GM21528 (cell line): Measurements from ENCODE around the gene BAZ1B.
"Not testable (repeated sequence)": the region's sequence is repeated elsewhere in the genome, so short reads cannot be mapped to it uniquely, and the experiment has no call there.

Experiments
- ATAC-seq: cut with Tn5 transposase; IDR thresholded peaks from one replicate; pipeline ENCODE4 v1.9.1; 2021; ENCODE audit warnings: mild to moderate bottlenecking, moderate library complexity; ENCODE audit not compliant: unreplicated experiment, low FRiP score

Gene BAZ1B

DNA sequence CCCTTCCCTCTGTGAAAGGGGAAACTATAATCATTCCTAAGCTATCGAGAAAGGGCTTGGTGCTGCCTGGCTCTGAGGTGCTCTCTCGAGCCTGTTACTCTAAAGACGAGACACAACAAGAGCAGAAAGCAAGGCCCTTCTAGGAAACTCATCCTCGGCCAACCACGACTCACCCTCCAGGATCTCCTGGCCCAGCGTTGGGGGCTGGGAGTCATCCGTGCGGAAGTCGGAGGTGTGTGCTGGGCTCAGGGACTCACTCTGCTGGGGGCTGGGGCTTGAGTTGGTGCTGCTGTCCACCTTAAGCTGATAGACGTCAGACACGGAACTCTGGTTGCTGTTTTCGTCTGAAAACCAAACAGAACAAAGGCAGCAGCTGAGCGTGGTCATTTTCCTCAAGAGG is 17.6 kb upstream of the BAZ1B start:
- no peak for ATAC-seq

DNA sequence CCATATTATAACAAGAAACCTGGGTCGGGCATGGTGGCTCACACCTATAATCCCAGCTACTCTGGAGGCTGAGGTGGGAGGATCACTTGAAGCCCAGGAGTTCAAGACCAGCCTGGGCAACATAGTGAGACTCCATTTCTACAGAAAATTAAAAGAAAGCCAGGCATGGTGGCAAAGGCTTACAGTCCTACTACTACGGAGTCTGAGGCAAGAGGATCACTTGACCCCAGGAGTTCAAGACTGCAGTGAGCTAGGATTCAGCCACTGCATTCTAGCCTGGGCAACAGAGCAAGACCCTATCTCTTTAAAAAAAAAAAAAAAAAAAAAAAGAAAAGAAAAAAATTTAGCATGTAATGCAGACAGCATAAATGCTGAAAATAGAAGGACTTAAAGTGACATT is 16.4 kb upstream of the BAZ1B start:
- not testable (repeated sequence) for ATAC-seq

DNA sequence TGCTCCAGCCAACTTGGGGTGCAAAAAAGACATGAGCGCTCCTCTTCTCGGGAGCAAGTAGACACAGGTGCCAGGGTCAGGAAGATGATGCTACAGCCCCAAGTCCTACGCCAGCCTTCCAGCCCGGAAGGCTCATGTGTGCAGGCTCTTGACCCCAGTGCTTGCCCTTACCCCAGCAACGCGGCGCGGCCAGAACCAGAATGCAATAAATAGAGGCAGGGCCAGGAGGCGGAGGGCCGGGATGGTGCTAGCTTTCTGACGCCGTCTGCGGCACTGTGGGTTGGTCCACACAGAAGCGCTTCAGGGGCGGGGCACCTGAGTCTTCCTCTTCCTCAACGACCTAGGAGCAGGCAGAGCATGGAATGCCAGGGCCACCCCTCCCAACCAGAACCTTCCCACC is 15.0 kb upstream of the BAZ1B start:
- ATAC-seq = no peak

DNA sequence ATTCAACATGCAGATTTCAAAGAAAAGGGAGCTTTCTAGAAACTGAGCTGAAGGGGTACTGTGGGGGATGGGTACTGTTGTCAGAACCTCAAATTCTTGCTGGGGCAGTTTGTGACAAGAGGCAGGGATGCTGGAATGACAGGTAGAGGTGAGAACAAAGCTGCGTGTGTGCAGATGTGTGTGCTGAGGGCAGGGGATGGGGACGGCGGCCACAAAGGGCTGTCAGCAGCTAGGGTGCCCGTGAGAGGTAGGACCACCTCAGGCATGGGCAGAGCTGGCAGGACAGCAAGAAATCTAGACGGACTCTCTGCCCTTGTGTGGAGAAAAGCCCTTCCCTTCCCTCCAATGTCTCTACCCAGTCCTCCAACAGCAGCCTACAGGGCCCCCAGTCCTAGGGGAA is 14.4 kb upstream of the BAZ1B start:
- ATAC-seq = no peak

DNA sequence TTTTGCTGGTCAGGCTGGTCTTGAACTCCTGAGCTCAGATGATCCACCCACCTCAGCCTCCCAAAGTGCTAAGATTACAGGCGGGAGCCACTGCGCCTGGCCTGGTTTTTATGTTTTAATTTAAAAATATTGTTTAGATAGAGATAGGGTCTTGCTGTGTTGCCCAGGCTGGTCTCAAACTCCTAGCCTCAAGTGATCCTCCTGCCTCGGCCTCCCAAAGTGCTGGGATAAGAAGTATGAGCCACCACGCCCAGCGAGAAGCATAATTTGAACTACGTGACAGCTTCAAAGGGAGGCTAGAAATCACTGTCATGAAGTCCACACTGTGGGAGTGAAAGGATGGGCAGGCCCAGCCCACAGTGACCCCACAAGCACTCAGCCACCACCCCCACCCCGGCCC is 13.8 kb upstream of the BAZ1B start:
- ATAC-seq = not testable (repeated sequence)

DNA sequence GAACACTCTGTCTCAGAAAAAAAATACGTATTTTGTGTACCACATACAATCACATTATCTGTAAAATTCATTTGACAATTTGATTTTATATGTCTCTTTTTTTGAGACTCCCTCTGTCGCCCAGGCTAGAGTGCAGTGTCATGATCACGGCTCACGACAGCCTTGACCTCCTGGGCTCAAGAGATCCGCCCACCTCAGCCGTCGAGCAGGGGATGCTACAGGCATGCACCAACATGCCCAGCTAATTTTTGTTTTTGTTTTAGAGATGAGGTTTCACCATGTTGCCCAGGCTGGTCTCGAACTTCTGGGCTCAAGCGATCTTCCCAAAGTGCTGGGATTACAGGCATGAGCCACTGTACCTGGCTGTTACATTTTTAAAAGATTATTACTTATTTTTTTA is 11.6 kb upstream of the BAZ1B start:
- ATAC-seq = no peak

DNA sequence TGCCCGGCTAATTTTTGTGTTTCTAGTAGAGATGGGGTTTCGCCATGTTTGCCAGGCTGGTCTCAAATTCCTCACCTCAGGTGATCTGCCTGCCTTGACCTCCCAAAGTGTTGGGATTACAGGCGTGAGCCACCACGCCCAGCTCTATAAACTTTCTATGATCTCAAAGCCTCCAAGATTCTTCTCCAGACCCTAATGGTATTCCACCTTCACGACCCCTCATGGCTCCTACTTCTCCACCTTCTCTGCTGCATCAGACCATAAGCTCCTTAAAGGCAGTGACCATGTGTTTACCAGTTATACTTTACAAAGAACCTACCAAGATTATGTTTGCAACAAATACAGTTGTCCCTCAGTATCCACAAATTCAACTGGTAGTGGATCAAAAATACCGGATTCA is 10.1 kb upstream of the BAZ1B start:
- ATAC-seq = no peak

DNA sequence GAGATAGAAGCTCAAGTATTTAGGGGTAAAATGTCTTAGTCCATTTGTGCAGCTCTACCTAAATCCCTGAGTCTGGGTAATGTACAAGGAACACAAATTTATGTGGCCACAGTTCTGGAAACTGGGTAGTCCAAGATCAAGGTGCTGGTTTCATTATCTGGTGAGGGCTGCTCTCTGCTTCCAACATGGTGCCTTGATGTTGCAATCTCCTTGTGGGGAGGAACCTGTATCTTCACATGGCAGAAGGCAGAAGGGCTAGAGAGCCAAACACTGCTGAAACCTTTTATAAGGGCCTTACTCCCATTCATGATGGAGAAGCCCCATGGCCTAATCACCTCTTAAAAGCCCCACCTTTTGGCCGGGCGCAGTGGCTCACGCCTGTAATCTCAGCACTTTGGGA is 8.7 kb upstream of the BAZ1B start:
- no peak for ATAC-seq

DNA sequence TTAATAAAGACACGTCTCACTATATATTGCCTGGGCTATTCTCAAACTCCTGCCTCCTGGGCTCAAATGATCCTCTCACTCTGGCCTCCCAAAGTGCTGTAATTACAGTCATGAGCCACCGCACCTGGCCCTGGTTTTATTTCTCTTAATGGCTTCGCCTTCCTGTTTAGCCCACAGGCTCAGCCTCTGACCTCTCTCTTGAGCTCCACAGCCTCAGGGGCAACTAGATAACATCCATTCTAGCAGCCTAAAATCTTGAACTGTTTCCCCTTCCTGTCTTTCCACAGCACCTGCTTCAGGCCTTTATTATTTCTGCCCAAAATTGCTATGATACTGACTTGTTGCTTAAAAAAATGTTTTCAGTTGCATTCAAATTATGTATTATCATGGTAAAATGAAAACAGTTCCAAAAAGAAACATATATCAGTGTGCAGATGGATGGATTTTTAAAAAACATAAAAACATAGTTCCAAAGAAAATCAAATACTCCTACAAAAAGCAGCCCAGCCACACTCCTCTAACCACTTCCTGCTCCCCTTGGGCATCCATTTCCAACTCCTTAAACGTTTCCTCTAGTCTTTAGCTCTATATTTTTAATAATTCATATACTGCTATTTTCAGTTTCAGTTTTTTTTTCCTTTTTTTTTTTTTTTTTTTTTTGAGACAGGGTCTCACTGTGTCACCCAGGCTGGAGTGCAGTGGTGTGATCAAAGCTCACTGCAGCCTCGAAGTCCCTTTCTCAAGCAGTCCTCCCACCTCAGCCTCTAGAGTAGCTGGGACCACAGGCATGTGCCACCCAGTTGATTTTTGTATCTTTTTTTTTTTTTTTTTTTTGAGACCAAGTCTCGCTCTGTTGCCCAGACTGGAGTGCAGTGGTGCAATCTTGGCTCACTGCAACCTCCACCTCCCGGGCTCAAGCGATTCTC is 5.1 kb upstream of the BAZ1B start:
- ATAC-seq = no peak

DNA sequence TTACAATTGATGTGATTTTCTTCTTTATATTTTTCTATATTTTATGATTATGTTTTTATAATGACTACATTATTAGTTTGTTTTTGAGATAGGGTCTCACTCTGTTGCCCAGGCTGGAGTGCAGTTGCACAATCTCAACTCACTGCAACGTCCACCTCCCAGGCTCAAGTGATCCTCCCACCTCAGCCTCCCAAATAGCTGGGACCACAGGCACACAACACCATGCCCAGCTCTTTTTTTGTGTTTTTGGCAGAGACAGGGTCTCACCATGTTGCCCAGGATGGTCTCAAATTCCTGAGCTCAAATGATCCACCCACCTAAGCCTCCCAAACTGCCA is 4.0 kb upstream of the BAZ1B start:
- ATAC-seq = not testable (repeated sequence)

DNA sequence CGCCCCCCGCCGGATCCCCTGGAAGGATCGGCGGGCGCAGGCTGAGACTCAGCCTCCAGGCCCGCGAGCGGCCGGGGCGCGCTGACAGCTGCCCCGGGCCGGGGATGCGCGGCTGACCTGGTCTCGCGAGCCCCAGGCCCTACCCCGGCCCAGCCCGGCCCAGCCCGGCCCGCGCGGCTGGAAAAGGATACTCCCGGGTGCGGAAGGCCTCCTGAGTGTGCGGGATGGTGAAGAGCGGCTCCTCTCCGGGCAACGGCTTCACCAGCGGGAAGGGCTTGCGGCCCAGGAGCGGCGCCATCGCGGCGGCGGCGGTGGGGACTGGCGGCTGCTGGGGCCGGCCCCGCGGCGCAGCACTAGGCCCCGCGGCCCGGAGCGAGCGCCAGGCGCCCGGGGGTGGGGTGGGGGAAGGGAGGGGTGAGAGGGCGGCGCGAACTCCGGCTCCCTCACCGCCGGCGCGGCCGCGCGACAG is 423 bp downstream of the BAZ1B start:
- ATAC-seq = peak; percentile 49

DNA sequence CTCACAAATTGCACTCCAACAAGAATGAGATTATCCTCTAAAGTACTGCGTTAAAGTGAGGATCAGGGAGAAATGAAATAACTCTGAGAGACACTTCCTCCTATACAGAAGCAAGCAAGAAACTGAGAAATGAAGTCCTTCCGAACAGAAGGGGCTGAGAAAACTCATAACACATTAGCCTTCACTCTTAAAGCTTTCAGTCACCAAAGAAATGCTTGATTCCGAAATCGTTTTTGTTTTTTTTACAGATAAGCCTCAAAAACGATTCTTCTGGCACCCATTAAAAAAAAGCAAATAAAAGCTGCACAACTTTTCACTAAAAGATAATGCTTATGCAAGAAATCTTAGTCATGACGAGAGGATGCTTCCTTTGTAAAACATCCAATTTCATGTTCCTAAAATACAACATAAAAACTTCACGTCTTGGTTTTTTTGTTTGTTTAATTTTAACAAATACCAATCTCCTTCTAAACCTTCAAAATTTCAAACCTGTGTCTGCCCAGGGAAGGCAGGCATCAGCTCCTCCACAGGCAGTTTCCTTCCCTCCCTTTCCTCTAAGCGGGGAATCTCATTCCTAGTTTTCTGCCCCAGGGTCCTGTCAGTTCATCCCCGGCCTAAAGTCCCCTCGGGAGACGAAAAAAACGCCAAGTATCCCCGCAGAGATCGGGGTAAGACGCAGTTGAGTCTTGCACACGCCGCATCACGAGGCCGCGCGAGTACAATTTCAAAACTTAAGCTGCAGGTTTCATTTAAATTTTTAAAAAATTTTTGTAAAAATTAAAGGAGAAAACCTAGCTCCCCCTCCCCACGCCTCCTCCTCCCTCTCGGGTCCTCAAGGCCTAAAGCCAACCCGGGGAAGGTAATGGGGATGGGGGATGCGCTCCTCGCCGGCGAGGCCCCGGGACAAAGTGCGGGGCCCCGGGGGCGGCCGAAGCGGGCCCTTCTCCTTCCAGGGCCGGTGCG is 1.1 kb downstream of the BAZ1B start:
- no peak for ATAC-seq

DNA sequence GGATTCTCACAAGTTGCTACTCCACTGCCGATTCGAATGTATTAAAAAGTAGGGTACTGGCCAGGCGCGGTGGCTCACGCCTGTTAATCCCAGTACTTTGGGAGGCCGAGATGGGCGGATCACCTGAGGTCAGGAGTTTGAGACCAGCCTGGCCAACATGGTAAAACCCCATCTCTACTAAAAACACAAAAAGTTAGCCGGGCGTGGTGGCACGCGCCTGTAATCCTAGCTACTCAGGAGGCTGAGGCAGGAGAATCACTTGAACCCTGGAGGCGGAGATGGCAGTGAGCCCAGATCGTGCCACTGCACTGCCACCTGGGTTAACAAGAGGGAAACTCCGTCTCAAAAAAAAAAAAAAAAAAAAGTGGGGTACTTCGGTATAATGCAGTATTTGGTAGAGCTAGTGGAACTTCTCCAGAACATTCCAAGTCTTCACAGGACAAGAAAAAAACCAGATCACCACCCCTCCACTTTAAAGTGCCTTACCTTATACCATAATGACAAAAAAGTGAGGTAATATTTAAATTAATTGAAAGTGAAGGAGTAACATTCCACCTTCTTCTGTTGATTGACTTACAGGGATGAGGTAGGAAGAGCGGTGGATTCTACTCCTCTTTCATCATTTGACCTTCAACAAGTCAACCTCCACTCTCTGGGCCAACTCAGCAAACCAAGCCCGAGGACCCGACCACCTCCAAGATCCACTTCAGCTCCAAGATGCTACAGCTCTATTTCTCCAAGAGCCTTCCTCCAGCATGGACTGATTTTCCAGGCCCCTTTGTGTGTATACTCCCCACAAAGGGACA is 2.0 kb downstream of the BAZ1B start:
- ATAC-seq = no peak

DNA sequence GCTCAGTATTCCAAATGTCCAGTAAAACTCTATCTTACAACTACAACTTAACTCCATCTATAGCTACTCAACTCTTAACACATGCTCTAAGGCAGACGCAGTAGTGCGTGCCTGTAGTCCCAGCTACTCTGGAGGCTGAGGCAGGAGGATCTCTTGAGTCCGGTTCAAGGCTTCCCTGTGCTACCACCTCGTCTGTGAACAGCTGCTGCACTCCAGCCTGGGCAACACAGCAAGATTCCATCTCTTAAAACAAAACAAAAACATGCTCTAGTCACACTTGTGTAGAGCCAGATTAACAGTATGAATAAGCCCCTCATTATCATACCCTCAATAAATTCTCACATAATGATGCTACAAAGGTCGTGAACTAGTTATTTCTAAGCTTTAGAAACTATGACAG is 3.6 kb downstream of the BAZ1B start:
- ATAC-seq = no peak

DNA sequence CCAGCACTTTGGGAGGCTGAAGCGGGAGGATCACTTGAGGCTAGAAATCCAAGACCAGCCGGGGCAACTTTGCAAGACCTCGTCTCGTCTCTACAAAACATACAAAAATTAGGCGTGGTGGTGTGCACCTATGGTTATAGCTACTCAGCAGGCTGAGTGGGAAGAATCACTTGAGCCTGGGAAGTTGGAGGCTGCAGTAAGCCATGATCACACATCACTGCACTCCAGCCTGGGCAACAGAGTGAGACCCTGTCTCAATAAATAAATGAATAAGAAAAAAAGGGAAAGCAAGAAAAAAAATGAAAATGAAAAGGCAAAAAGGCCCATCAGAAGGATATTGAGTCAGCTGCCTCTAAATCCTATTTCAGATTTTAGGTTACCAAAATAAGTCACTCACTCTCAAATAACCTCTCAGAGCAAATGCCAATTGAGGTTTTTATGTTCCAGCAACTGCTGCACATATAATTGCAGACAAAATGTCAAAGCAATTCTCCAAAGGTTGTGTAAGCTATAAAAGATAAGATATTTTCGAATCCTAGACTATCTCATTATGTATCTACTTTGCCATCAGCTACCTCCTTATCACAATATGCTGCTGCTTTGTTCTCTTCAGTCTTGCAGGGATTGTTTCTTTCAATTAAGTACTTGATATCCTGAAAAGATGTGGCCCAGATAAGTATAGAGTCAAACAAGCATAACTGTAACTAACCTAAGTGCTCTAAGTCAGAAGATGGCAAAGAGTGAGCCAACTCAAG is 4.7 kb downstream of the BAZ1B start:
- no peak for ATAC-seq

DNA sequence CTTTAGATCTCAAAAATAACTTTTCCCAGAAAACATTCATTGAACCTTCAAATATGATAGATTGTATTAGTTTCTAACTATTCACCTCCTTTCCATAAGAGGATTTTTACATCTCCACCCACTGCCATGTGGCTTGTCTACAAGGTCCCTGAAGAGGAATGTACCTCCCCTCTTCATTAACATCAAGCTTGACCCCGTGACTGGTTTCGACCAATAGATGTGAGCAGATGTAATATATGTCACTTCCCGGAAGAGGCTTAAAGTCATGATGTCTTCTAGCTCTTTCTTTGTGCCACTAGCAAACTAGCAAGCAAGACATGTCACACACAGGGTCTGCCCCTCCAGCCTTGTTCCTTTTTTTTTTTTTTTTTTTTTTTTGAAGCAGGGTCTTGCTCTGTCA is 6.9 kb downstream of the BAZ1B start:
- ATAC-seq = no peak

DNA sequence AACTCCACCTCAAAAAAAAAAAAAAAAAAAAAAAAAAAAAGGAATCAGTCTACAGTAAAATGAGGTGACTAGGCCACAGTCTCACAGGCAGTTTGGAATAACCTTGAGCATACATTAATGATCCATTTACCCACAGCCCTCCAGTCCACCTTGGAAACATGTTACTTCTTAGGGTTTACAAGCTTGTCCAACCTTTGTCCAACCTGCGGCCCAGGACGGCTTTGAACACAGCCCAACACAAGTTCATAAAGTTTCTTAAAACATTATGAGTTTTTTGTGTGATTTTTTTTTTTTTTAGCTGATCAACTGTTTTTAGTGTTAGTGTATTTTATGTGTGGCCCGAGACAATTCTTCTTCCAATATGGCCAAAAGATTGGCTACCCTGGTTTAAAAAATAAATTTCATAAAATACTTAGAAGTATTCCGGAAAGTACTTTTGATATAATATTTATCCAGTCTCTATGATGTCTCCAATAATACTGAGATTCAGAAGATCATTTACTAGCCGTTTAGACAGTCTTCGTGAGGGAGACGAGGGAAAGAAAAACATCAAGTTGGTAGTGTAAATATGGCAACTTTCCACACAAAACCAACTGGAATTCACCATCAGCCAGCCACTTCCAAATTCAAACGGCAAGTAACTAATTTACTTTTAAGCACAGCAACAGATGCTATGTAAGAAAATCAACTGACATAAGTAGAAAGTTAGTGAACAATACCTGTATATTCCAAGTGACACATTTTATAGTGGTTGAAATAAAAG is 9.9 kb downstream of the BAZ1B start:
- ATAC-seq = no peak

DNA sequence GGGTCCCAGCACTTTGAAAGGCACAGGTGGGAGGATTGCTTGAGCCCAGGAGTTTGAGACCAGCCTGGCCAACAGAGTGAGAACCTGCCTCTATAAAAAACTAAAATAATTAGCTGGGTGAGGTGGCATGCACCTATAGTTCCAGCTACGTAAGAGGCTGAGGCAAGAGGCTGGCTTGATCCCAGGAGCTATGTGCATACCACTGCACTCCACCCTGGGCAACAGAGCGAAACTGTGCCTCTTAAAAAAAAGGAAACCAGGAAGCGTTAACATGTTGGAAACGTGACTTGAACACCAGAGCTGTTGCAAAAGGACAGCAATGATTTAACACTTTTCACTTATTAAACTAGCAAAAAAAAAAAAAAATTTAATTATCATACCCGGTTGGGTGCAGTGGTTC is 12.6 kb downstream of the BAZ1B start:
- no peak for ATAC-seq

DNA sequence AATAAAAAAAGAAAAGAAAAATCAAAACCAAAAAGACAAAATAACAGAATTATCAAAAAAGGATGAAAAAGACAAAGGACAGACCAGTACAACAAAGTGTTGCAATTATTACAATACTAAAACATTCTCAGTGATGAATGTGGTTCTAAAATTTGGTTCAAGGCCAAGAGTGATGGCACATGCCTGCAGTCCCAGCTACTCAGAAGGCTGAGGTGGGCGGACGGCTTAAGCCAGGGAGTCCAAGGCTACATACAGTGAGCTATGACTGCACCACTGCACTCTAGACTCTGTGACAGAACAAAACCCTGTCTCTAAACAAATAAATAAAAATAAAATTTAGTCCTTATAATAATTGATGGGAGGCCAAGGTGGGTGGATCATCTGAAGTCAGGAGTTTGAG is 14.5 kb downstream of the BAZ1B start:
- no peak for ATAC-seq
